ENCODE results near the gene PXK.
"Not testable (repeated sequence)": the region's sequence is repeated elsewhere in the genome, so short reads cannot be mapped to it uniquely, and the experiment has no call there.

PXK gene

DNA sequence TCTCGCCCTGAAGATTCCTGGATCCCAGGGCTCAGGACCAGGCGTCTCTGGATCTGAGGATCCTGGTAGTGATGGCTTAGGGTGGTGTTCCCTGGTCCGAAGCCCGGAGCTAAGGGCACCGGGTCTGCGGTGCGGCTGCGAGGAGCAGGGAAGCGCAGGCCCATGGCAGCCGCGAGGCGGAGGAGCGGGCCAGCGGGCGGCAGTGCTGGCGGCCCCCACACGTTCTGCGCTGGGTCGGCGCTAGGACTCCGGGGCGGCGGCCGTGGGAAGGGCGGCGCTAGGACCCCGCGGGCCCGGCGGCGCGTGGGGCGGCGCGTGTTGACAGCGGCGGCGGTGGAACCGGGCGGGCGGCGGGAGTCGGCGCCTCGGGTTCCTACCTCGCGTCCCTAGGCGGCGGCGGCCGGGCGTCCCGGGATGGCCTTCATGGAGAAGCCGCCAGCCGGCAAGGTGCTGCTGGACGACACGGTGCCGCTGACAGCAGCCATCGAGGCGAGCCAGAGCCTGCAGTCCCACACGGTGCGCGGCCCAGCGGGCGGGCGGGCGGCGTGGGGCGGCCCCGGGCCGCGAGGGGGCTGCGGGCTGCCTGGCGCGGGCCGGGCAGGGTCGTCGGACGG, at the start of gene PXK:
Gene PXK (plus strand): TSS at position 318 of the 614 bp plus-strand sequence. CDS start 97 bp downstream, at position 415.
- DNase-seq = peak; percentile 76 to 81

DNA sequence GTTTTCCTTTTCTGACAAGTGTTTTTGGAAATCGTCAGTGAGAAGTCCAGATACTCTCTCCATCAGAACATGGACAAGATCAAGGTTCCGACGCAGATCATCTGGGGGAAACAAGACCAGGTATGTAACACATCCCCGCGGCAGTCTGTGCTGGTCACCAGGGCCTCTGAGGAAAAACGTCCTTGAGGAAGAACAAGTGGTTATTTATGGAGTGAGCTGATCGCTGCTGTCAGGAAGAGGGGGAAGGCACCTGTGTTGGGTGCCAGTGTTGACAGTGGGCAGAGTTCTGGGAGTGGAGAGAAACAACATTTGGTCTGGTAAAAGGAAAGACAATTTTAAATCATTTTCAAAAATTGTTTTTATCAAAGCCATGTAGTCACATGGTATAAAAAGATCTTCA, 47.4 kb upstream of the PXK start:
- no peak for DNase-seq

DNA sequence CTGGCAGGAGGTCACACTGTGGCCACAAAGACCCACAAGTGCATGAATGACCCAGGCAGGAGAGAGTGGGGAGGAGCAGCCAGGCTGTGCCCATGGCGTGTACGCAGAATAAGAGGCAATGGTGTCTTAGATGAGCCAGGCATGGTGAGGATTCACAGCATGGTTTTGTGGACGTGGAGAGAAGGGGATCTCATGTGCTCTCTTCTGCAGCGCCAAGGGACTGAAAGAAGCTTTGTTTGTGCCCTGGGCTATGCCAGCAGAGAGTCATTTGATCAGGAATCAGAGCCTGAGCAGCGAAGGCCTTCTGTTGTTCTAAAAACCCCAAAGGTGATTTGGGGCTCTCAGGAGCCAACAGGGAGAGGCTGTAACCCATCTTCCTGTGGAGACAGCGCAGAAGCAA, 45.3 kb upstream of the PXK start:
- DNase-seq = no peak

DNA sequence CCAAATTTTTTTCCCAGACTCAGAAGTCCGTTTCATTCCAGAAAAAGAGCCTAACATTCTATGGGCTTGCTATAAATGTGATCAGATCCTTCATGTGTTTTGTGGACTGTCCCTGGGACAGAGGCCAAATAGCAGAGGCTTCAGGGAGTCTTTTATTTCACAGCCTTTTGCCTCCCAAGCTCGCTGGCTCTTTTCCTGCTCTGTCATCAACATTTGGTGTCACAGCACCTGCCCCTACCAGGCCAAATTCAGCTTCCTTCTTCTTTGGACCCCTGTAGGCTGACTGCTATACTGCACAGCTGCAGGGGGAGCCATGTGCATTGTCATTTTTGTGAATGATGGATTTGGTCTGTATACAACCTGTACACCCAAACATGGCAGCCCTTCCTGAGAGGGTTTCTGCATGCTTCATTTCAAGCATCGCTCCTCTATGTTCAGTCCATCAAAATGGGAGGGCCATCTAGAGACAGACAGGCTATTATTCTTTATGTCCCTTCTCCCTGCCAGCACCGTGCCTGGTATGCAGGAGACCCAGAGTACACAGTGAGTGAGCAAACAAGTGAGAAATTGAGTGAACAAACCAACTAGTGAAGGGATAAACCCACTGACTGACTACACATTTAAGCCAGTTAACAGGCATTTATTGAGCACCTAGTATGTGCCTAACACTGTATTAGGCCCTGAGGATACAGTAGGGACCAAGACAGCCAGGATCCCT, 44.5 kb upstream of the PXK start:
- no peak for DNase-seq

DNA sequence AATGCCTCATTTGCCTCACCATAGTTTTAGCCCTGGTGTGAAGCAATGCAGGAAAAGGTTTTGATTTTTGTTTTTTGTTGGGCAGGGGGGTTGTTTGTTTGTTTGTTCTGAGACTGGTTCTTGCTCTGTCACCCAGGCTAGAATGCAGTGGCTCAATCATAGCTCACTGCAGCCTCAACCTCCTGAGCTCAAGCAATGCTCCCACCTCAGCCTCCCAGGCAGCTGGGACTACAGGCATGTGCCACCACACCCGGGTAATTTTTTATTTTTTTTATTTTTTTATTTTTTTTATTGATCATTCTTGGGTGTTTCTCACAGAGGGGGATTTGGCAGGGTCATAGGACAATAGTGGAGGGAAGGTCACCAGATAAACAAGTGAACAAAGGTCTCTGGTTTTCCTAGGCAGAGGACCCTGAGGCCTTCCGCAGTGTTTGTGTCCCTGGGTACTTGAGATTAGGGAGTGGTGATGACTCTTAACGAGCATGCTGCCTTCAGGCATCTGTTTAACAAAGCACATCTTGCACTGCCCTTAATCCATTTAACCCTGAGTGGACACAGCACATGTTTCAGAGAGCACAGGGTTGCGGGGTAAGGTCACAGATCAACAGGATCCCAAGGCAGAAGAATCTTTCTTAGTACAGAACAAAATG, 43.6 kb upstream of the PXK start:
- DNase-seq = not testable (repeated sequence)

DNA sequence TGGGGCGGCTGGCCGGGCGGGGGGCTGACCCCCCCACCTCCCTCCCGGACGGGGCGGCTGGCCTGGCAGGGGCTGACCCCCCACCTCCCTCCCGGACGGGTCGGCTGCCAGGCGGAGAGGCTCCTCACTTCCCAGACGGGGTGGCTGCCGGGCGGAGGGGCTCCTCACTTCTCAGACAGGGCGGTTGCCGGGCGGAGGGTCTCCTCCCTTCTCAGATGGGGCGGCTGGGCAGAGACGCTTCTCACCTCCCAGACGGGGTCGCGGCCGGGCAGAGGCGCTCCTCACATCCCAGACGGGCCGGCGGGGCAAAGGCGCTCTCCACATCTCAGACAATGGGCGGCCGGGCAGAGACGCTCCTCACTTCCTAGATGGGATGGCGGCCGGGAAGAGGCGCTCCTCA, 42.2 kb upstream of the PXK start:
- DNase-seq = not testable (repeated sequence)

DNA sequence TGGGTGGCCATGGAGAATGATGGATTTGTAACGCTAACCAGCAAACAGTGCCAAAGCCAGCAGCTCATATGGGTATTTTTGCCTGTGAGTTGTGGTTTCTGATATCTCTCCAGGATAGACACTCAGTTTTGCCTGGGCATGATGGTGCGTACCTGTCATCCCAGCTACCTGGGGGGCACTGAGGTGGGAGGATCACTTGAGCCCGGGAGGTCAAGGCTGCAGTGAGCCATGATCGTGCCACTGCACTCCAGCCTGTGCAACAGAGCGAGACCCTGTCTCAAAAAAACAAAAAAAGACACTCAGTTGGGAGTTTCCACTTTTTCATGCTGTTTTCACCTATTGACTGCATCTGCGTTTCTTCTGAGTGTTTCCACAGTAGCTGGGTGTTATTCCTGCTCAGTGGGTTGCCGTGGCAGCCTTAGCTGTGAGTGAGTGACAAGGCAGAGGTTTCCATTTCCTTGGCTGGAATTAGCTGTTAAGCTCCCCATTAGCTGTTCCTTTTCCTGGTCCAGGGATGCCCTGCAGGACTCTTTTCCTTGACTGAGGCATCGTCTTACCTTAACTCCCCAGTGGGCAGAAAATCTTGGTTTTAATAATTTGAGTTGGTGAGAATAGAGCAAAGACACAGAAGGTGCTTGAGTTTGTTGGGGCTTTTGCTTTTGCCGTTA, 40.9 kb upstream of the PXK start:
- no peak for DNase-seq

DNA sequence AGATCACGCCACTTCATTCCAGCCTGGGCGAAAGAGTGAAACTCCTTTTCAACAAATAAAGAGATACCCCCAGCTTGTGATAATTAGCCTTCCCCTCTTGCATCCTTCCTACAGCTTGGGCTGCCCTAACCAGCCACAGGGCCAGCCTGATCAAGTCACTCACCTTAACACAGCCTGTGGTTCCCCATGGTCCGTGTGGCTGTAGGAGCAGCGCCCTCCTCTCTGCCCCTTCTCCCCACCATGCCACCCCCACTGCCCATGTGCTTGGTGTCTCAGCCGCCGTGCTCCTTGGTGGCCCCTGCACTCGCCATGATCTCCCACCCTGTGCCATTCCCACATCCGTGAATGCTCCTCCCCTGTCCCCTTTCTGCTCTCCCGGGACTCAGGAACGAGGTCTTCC, 39.8 kb upstream of the PXK start:
- no peak for DNase-seq

DNA sequence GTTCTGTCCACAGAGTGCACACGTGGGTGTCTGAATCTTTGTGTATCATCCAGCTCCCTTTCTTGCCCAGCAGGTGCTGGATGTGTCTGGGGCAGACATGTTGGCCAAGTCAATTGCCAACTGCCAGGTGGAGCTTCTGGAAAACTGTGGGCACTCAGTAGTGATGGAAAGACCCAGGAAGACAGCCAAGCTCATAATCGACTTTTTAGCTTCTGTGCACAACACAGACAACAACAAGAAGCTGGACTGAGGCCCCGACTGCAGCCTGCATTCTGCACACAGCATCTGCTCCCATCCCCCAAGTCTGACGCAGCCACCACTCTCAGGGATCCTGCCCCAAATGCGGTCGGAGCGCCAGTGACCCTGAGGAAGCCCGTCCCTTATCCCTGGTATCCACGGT, 39.2 kb upstream of the PXK start:
- no peak for DNase-seq

DNA sequence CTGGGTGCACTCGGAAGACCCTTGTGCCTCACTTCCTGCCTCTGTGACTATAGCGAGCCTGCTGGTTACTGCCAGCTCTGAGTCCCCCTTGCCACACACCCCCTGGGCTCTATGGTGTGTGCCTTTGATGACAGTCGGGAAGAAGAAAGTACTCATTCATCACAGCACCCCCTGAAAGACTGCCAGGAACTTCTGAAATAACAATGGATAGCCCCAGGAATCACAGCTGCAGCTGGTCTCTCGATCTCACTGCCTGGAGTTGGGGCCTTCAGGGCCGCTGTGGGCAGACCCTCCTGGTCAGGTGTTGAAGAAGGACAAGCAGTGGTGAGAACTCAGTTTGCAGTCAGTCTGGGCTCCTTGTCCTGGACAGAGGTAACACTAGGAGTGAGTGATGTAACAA, 36.4 kb upstream of the PXK start:
- no peak for DNase-seq

DNA sequence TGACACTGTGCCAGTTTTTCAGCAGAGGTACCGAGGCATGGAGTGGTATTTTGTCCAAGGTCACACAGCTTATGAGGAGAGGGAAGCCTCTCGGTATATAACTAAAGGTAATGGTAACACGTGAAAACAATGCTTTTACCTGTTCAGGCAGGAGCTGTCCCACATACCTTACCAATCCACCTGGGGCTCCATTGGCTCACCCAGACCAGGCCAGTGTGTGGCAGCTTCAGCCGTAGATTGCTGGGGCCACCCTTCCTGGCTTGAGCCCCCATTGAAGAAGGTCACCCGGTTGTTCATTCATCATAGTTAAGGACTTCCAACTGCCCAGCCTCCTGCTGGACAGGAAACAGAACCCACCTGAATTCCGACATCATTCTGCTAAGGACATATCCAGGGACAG, 35.8 kb upstream of the PXK start:
- no peak for DNase-seq

DNA sequence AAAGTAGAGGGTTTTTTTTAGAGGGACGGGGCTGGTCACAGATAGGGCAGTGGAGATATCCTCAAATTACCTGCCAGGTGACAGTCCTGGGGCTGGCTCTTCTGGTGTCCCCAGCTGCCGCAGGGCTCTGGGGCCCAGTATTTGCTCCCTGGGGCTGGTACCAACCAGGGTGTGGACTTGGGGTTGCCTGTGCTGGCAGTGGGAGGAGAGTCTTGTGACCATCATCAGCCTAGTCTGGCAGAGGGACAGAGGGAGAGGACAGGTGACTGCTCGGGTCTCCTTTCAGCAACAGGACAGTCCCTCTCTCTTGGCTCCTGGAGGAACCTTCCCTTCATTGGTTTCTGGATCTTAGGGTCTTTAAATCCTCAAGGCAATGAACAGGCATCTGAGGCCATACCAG, 34.5 kb upstream of the PXK start:
- no peak for DNase-seq

DNA sequence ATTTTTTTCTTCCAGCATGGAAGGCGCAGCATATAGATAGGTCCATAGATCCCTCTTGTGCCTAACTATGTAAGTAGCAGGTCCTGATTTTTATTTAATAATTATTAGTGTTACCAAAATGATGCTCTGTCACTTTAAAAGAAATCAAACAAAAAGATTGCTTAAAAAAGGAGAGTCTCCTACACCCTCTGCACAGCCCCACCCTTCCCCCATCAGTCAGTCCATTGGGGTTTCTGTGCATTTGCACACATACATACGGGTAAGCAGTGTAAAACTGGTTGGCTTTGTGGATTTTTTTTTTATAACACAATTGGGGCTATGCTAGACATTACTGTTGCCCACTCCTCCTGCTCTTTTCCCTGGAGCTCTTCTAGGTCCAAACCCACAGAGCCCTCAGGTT, 33.6 kb upstream of the PXK start:
- DNase-seq = no peak

DNA sequence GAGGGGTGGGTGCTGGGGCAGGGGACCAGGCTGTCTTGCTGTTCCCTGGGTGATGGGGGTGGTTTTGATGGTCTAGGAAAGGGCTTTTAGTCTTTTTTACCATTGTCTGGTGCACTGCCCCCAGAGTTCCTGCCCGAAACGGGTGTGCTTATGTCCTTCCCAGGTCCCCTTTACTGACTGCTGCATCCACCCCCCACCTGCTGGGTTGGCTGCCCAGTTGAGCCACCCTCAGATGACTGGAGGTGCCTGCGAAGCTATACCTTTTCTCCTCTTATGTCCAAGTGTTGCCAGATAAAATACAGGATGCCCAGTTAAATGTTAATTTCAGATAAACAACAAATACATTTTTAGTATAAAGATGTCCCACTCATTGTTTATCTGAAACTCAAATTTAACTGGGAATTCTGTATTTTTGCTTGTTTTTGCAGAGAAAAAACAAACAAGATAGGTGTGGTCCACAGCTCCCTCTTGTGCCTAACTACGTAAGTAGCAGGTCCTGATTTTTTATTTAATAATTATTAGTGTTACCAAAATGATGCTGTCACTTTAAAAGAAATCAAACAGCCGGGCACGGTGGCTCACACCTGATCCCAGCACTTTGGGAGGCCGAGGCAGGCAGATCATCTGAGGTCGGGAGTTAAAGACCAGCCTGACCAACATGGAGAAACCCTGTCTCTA, 32.7 kb upstream of the PXK start:
- no peak for DNase-seq

DNA sequence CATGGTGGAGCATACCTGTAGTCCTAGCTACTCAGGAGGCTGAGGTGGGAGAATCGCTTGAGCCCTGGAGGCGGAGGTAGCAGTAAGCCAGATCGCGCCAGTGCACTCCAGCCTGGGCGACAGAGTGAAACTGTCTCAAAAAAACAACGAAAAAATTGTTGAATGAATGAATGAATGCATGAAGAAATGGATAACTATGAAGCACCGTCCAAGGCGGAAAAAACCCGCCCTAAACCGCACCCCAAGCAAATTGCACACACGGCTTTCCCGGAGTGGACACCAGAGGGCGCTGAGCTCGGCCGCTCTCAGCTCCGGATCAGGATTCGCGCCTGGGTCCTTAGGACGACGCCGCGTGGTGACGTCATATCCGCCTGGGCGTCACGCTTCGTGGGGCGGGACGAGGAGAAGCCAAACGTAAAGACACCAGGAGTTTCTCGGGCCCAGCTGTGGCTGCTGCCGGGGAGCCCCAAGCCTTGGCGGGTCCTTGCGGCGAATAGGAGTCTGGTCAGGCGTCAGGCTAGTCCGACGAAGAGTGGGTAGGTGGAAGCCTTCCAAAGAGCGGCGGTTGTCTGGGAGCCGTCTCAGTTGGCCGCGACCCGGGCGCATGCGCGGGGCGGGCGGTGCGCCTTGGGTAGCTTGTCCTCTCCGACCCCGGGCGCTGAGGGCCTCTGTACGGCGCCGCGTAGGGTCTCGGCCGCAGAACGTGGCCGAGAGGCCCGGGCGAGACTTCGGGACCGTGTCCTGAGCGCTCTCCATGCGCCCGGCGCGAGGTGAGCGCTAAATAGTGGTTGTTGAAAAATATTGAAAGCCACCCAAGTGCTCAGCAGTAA, 26.6 kb upstream of the PXK start, which contains the start of the genes HTD2 and RPP14:
Gene HTD2 (plus strand): TSS at position 639 of the 830 bp plus-strand sequence. CDS start 11,094 bp downstream, outside the sequence.
Gene RPP14 (plus strand): TSS at position 364 of the 830 bp plus-strand sequence. CDS start 4,085 bp downstream, outside the sequence.
- peak; percentile 97 to 98 for DNase-seq

DNA sequence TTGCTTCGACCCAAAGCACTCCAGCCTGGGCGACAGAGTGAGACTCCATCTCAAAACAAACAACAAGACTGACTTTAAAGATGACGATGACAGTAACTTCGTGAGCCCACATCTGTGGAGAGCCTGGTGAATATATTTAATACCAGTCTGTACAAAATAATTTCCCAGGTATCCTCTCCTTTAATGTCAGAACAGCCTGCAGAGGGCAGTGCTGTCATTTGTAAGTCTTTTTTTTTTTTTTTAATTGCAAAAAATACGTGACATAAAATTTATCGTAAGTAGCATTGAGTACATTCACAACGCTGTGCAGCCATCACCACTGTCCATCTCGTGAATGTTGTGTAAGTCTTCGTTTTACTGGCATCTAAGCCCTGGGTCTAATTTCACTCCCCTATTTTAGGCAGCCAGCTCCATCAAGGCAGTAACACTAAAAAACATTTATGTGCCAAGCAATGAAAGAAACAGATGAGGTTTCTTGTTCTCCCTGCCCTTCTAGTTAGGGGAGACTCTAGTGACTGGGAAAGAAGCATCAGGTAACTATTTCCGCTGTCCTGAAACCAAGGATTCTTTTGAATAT, 25.0 kb upstream of the PXK start:
- DNase-seq = peak; percentile 57 to 76

DNA sequence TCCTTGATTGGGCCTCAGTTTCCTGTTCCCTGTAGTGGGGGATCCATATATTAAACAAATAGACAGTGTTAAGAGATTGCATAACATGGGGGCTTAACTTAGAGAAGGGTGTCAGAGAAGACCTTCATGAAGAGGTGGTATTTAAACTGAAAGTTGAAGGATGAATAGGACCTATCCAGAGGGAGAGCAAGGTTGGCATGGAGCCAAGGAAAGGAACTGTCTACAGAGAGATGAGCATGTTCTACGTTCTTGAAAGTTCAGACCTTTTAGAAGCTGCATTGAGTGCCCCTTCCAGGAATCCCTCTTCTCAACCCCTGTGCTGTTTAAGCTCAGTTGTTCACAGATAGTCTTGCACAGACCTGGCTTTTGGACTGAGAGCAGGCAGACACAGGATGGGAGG, 24.0 kb upstream of the PXK start:
- no peak for DNase-seq

DNA sequence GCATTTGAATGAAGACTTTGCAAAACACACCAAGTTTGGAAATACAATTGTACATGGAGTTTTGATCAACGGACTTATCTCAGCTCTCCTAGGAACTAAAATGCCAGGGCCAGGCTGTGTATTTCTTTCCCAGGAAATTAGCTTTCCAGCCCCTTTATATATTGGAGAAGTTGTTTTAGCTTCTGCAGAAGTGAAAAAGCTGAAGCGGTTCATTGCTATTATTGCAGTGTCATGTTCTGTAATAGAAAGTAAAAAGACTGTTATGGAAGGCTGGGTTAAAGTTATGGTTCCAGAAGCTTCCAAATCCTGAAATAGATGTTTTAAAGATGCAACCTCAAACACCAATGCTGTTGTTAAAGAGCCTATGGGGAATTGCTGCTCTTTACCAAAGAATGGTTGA, 14.9 kb upstream of the PXK start:
- no peak for DNase-seq

DNA sequence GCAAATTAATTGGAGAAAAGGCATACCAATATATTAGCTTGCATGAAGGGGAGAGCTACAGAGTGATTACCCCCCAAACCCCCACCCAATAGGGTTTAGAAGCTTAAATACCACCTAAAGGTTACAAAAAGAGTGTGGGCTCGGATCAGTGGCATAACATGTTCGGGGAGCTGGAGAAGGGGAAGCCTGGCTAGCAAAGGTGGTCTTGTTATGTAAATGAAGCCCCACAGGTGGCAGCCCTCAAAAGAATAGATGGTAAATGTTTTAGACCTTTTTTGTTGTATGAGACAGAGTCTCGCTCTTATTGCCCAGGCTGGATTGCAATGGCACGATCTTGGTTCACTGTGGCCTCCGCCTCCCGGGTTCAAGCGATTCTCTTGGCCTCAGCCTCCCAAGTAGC, 10.9 kb upstream of the PXK start:
- no peak for DNase-seq

DNA sequence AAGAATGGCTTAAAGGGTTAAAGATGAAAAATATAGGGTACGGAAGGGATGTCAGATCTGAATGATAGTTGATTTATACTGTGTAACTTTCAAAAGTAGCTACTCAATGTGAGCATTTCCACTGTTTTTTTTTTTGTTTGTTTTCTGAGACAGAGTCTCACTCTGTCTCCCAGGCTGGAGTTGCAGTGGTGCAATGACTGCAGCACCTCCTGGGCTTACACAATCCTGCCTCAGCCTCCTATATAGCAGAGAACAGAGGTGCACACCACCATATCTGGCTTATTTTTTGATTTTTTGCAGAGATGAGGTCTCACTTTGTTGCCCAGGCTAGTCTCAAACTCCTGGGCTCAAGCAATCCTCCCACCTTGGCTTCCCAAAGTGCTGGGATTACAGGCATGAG, 9.9 kb upstream of the PXK start:
- DNase-seq = no peak

DNA sequence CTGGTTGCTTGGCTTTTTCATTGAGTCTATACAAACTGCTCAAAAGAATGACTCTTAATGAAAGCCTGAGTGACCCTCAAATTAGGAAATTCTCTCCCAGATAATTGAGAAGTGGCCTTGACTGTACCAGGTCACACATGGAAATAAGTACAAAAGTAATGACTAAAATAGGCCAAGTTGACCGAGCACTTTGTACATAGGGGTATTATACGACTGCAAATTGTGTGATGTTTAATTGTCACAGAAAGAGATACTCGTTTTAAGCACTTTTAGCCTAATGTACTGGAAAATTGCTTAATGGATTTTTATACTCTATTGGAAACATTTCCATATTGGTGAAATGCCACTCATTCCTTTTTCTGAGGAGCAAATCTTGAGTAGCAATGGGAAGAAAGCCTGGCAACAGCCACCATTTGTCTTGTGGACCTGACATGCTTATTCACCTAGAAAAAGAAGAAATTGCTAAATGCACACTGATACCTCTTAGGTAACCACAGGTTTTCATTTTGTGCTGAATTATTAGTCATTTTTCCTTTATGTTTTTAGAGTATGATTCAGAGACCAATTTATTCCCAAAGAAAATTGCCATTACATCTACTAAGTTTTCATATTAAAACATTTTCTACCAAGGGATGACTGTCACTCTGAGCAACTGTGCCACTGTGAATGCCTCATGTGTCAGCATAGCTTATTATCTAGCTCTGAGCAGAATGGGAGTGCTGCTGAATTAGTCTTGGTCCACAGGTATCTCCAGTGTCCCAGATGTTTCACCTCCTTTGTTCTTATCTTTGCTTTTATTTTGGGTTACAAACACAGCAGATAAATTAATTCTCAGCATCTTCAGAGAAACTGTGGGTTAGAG, 8.9 kb upstream of the PXK start:
- DNase-seq = no peak
